Stimulated activated CD4-positive, alpha-beta T cell treated with anti-CD3 and anti-CD28 coated beads, TNF-alpha, amount 100 ng/mL, for 48 hours (primary cell): ENCODE measurements around the gene PLEKHA4.
"Not testable (repeated sequence)": the region's sequence is repeated elsewhere in the genome, so short reads cannot be mapped to it uniquely, and the experiment has no call there.

ENCODE experiments used
- DNase-seq, 3 donors: peaks; one replicate each; pipeline ENCODE4 v3.0.0-alpha.2; 2020; ENCODE audit warnings: low read depth in 3 of 3

PLEKHA4 gene, protein sequence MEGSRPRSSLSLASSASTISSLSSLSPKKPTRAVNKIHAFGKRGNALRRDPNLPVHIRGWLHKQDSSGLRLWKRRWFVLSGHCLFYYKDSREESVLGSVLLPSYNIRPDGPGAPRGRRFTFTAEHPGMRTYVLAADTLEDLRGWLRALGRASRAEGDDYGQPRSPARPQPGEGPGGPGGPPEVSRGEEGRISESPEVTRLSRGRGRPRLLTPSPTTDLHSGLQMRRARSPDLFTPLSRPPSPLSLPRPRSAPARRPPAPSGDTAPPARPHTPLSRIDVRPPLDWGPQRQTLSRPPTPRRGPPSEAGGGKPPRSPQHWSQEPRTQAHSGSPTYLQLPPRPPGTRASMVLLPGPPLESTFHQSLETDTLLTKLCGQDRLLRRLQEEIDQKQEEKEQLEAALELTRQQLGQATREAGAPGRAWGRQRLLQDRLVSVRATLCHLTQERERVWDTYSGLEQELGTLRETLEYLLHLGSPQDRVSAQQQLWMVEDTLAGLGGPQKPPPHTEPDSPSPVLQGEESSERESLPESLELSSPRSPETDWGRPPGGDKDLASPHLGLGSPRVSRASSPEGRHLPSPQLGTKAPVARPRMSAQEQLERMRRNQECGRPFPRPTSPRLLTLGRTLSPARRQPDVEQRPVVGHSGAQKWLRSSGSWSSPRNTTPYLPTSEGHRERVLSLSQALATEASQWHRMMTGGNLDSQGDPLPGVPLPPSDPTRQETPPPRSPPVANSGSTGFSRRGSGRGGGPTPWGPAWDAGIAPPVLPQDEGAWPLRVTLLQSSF

DNA sequence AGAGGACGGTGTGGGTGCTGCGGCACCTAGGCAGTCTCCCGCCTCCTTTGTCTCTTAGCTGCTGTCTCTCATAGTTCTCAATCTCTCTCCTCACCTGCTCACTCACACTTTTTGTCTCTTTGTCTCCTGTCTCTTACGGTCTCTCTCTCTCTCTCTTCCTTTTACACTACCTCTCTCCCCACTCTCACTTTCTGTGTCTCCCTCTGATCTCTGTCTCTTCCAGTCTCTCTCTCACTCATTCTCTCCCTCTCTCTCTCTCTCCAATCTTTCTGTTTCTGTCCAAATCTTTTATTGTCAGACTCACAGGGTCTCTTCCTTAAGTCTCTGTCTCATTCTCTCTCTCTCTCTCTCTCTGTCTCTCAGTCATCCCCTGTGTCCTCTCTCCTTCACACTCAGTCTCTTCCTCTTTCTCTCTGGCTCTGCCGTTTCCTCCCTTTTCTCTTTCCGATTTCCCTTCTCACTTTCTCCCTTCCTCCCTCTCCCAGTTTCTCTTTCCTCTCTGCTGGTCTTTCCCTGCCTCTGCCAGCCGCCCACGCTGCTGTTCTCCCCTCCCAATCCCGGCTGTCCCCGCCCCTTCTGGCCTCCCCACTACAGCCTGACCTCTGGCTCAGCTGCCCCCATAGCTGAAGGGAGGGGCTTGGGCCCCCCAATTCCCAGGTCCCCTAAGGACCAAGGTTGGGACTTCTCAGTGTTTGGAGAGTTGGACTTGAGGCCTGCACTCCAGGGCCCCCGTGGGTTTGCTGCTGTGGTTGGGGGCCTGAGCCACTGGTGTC, at the start of gene PLEKHA4:
PLEKHA4 (minus strand) TSS at position 504 of the 773 bp plus-strand sequence. CDS start 997 bp downstream, outside the sequence.
- no peak for DNase-seq

DNA sequence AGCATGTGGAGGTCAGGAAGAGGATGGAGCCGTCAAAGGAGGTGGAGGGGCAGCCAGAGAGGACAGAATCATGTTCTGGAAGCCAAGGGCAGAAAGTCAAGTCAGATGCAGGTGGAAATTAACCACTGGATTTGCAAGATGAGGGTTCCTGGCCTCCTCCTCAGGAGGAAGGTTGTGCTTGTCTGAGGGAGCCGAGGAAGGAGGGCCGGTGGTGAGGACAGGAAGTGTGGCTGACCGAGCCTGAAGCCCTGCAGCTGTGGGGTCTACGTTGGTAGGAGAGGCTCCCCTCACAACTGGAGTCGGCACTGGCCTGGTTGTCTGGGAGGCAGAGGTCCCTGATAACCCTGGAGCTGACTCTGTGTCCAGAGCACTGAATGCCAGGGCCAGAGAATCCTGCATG, 49.7 kb upstream of the PLEKHA4 start:
- no peak for DNase-seq

DNA sequence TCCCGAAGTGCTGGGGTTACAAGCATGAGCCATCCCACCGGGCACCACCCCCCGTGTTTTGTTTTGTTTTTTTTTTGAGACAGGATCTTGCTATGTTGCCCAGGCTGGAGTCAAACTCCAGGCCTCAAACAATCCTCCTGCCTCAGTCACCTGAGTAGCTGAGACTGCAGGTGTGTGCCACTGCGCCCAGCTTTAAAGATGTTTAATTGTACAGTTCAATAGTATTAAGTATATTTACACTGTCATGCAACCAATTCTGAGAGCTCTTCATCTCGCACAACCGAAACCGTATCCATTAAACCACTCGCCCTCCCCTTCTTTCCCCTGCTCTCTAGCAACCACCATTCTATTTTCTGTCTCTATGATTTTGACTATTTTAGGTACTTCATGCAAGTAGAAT, 47.3 kb upstream of the PLEKHA4 start:
- DNase-seq = no peak

DNA sequence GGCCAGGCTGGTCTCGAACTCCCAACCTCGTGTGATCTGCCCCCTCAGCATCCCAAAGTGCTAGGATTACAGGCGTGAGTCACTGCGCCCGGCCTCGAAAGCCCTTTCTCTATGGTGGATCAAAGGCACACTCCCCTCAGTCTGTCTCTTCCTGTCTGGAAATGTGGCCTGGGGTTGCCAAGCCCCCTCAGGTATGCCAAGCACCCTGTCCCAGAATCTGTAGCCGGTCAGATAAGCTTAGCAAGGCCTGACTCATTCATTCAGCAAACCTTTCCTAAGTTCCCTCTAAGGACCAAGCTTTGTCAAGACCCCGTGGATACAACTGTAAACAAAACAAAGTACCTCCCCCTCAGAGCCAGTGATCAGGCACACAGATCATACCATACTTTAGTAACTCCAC, 45.8 kb upstream of the PLEKHA4 start:
- no peak for DNase-seq

DNA sequence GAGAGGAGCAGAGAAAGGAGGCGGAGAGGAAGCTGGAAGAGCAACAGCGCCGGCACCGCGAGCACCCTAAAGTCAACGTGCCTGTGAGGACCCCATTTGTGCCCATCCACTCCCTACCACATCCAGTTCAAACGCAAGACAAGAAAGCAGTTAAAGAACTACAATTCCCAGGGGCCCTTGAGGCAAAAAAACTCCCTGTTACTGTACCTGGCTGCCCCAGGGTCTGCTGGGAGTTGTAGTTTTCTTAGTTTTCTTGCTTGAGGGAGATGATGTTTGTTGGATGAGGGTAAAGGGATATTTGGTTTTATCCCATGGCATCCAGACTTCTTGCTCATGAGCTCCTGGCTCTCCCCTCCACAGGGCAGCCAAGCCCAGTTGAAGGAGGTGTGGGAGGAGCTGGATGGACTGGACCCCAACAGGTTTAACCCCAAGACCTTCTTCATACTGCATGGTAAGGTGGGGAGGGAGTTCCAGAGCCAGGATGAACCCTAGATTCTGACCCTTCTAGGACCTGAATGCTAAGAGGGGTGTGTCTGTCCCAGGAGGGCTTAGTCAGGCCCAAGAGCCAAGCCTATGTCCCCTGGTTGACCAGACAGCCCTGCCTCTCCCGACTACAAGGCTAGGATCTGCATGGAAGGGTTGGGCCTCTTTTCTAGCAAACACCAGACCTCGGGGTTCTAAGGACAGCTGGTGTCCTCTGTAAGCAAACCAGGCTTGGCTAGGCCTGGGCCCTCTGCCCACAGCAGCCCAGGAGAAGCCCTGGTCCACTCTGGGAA, 44.9 kb upstream of the PLEKHA4 start:
- no peak for DNase-seq

DNA sequence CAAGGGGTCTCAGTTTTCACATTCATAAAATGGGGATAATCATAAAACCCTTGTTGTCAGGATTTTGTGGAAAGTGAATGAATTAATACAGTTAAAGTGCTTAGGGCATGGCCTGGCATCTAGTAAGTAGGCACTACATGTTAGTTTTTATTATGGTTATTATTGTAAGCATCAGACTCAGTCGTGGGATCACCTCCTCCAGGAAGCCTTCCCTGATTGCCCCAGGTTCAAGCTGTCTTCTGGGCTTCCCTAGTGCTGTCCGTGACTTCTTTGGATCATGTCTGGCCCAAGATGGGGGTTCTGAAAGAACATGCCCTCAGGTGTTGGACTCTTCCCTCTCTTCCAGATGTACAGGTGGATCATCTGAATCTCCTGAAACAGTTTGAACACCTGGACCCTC, 42.4 kb upstream of the PLEKHA4 start:
- no peak for DNase-seq

DNA sequence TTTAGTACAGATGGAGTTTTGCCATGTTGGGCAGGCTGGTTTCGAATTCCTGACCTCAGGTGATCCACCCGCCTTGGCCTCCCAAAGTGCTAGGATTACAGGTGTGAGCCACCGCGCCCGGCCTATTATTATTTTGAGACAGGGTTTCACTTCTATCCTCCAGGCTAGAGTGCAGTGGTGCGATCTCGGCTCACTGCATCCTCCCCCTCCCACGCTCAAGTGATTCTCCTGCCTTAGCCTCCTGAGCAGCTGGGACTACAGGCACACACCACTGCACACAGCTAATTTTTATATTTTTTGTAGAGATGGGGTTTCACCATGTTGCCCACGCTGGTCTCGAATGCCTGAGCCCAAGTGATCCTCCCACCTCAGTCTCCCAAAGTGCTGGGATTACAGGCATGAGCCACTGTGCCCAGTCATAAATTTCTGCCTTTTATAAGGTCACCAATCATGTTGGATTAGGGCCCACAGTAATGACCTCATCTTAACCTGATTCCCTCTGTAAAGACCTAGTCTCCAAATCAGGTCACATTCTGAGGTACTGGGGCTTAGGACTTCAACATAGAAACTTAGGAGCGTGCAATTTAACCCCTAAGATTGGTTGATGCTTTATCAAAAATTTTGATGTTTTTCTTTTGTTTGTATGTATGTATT, 41.1 kb upstream of the PLEKHA4 start:
- not testable (repeated sequence) for DNase-seq

DNA sequence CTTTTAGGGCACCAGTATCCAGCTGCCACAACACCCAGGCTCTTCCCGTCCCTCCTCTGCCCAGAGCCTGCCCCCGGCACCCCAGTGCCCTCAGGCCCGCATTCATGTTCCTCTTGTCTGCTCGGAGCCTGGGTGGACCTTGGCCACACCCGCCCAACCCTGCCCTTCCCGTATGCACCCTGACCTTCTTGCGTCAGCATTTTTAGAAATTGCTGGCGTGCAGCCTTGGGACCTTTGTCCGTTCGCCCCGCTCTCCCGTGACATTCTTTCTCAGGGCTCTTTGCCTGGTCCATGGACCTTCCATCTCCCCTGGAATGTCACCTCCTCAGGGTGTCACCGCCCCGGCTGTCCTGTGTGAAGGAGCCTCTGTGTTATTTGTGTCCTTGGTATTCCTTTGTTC, 39.3 kb upstream of the PLEKHA4 start:
- no peak for DNase-seq

DNA sequence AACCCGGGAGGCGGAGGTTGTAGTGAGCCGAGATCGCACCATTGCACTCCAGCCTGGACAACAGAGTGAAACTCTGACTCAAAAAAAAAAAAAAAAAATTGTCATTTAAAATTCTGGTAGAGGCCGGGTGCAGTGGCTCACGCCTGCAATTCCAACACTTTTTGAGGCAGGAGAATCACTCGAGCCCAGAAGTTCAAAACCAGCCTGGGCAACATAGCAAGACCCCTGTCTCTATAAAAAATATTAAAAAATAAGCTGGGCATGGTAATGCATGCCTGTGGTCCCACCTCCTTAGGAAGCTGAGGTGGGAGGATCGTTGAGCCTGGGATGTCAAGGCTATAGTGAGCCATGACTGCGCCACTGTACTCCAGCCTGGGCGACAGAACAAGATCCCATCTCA, 37.9 kb upstream of the PLEKHA4 start:
- DNase-seq = no peak

DNA sequence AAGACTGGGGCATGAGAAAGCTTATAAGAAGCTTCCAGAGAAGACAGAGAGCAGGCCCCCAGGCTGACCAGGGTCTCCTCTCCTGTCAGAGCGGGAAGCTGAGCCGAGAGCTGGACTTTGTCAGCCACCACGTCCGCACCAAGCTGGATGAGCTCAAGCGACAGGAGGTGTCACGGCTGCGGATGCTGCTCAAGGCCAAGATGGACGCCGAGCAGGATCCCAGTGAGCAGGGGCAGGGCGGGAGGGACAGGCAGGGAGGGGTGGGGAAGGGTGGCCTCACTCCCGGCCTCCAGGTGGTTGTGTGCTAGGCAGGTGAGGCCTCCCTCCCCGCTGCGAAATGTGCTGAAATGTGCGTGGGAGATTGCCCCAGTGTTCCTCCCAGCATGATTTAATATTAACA, 37.2 kb upstream of the PLEKHA4 start:
- DNase-seq = no peak

DNA sequence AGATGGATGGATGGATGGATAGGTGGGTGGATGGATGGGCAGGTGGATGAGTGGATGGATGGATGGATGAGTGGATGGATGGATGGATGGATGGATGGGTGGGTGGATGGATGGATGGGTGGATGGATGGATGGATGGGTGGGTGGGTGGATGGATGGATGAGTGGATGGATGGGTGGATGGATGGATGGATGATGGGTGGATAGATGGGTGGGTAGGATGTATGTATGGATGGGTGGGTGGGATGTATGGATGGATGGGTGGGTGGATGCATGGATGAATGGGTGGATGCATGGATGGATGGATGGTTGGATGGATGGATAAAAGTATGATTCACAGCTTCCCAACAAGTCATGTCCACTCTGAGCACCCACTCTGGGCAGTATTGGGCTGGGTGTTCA, 35.4 kb upstream of the PLEKHA4 start:
- not testable (repeated sequence) for DNase-seq

DNA sequence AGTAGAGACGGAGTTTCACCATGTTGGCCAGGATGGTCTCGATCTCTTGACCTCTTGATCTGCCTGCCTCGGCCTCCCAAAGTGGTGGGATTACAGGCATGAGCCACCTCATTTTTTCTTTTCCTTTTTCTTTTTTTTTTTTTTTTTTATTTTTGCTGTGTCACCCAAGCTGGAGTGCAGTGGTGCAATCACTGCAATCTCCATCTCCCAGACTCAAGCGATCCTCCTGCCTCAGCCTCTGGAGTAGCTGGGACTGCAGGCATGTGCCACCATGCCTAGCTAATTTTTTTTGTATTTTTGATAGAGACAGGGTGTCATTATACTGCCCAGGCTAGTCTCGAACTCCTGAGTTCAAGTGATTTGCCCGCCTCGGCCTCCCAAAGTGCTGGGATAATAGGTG, 33.9 kb upstream of the PLEKHA4 start:
- not testable (repeated sequence) for DNase-seq

DNA sequence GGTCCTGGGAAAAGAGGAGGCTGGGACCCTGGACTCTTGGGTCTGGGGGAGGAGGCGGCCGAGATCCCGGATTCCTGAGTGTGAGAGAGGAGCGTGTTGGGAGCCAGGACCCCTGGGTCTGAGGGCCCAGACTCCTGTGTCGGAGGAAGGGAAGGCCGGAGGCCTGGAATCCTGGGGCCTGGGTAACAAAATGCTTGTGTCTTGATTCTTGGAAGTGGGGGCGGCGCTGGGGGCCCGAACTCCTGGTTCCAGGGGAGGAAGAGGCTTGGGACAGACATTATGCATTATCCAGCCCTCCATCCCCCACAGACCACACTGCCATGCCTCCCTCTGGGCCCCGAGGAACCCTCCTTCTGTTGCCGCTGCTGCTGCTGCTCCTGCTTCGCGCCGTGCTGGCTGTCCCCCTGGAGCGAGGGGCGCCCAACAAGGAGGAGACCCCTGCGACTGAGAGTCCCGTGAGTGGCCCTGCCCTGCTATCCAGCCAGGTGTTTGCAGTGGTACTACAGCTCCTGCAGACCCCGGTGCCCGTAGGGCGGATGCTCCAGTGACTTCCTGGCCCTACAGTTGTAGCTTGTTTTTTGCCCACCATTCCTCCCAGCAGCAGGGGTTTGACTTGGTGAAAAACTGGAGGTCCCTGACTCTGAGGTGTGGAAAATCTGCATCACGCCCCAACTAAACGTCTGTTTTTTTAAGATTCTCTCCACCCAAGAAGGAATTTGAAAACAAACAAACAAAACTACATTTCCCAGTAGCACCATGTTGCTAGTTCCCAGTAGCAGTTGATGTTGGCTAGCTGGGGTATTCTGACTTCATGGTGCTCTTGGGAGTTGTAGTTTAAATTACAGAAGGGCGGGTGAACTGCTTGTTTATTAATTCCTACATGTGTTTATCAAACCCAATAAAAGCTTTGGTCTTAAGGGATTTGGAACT, 32.3 kb upstream of the PLEKHA4 start:
- DNase-seq = no peak

DNA sequence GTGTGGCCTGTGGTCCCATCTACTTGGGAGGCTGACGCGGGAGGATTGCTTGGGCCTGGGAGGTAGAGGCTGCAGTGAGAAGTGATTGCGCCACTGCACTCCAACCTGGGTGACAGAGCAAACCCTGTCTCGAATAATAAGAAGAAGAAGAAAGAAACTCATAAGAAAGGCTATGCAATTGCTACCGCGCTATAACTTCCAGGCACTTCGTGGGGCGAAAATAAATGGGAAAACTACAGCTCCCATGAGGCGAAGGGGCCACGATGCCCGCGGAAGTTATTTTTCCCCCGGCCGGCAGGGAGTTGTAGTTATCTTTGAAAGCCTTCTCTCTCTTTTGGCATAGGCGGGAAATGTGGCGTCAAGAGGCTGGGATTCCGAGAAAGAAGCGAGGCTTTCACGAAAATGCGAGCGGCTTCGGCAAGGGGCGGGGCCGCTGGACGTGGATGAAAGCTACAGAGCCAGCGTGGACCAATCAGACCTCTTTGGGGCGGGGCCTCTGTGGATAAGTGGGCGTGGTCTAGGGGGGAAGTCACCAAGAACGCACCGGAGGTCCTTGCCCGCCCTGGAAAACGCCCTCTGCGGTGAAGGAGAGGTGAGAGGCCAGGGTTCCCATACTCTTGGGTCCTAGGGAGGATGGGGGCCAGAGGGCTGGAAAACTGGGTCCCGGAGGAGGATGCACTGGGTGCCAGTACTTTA, 31.5 kb upstream of the PLEKHA4 start, which contains the start of gene NUCB1:
NUCB1 (plus strand) TSS at position 532 of the 696 bp plus-strand sequence. CDS start 485 bp downstream, outside the sequence.
- peak; percentile 98 to 99 (median 99) for DNase-seq

DNA sequence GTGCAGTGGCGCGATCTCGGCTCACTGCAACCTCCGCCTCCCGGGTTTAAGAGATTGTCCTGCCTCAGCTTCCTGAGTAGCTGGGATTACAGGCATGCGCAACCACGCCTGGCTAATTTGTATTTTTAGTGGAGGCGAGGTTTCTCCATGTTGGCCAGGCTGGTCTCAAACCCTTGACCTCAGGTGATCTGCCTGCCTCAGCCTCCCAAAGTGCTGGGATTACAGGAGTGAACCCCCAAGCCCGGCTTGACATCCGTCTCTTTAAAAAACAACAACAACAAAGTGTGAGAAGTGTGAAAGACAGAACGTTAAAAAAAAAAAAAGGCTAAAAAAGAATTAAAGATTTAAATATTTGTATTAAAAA, 31.0 kb upstream of the PLEKHA4 start:
- DNase-seq = not testable (repeated sequence)

DNA sequence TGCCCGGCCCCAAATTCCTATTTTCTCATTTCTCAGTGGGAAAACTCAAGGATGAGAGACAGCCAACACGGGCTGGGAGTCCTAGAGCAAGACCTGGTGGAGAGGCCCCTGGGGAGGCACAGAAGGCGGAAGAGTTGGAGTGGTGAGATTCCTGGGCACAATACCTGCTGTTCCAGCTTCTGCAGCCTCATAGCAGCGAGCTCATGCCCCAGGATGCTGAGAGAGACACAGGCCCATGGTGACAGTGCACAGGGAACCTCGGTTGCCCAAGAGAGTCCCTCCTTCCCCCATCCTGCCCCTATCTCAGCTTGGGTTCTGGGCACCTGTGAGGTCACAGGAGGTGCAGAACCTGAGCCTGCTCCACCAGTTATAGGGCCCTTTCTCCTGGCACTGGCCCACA, 28.8 kb upstream of the PLEKHA4 start:
- no peak for DNase-seq

DNA sequence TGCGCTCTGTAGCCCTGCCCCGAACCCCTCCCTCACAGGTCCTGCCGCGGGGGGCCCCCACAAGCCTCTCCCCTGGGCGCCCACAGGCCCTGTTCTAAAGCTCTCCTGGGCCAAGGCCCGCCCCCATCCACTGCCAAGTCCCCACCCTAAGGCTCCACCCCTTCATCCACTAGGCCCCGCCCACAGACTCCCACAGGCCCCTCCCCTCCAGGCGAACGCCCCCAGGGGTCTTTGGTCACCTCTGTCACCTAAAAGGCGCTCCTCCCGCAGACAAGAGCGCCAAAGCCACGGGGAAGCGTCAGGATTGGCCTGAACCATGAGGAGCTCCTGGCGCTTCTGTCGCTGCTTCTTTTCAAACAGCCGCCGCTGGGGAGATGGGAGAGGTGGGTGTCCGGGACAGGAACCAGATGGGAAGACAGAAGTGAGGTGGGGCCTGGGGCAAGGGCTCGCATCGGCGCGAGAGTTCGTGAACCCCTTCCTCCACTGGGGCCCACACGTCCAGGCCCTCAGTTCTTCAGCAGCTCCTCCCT, 27.8 kb upstream of the PLEKHA4 start:
- no peak for DNase-seq

DNA sequence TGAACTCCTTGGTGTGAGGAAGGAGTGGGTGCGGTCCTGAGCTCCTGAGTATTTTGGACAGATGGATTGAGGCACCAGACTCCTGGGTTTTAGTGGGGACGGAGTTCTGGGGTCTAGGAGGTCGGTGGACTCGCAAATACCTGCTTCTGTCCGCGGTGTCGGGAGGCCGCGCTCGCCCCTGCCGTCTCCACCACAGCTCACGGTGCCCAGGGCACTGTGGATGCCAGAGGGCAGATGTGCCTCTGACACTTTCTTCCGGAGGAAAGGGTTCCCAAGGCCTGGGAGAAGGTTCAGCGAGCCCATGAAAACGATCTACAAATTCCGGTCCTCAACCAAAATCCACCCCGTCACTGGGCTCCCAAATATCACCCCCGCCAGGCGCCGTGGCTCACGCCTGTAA, 26.8 kb upstream of the PLEKHA4 start:
- no peak for DNase-seq

DNA sequence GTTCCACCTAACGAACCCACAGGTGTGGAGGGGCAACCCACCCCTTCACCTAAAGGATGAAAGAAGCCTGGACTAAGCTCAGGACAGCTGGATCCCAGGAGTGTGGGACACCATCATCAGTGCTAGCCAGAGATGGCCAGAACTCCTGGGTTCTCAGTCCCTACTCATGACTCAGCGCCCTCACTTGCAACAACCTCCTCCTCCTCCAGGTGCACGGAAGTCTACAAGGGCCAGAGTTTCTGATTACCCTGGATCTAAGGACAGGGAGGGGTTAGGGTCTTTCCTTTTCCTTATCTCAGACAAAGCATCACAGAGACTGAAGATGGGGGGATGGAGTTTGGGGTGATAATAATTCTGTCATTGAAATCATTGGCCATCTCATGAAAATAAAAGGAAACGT, 22.1 kb upstream of the PLEKHA4 start:
- DNase-seq = no peak
